ENCODE data around the gene ARG1.
"Not testable (repeated sequence)": the region's sequence is repeated elsewhere in the genome, so short reads cannot be mapped to it uniquely, and the experiment has no call there.

ARG1 gene

DNA sequence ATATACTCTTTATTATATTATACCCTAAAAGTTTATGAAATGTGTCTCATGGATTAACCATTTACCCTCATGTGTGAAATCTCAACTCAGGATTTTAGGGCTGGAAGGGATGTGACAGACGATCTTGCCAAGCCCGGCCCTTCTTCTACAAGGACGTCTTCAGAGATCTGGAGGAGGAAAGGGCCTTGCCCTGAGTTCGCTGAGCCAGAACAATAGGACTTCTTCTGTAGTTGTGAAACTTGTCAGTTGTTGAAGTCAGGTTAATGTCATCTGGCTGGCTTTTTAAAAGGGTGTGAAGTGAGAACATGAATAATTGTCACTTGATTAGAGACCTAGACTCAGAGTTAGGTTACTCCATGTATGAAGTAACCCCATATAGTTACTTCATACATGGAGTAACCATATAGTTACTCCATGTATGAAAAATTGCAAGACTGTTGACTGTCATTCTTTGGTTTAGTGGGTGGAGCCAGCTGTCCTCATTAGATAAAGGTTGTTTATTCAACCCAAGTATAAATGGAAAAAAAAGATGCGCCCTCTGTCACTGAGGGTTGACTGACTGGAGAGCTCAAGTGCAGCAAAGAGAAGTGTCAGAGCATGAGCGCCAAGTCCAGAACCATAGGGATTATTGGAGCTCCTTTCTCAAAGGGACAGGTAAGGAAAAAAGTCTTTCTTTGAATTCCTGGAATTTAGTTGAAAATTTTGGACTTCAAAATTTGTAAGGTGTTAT is at the start of gene ARG1:
Gene ARG1, plus strand, starts transcription at position 541 of the 730 bp plus-strand sequence. Its CDS starts 57 bp downstream, at position 598.
- no peak for DNase-seq (ENCODE audit: low read depth)

- DNase-seq (ENCODE audit: low read depth), result no peak
These were observed 48.9 kb upstream of the ARG1 start for GRCh38 chr6:131523988-131524673.

DNA sequence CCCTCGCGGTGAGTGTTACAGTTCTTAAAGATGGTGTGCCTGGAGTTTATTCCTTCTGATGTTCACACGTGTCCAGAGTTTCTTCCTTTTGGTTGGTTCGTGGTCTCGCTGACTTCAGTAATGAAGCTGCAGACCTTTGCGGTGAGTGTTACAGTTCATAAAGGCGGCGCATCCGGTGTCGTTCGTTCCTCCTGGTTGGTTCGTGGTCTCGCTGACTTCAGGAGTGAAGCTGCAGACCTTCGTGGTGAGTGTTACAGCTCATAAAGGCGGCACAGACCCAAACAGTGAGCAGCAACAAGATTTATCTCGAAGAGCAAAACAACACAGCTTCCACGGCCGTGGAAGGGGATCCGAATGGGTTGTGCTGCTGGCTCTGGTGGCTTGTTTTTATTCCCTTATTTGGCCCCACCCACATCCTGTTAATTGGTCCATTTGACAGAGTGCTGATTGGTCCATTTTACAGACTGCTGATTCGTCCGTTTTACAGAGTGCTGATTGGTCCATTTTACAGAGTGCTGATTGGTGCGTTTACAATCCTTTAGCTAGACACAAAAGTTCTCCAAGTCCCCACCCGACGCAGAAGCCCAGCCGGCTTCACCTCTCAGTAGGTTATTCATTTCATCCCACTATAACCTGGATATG is 48.2 kb upstream of the ARG1 start:
- no peak for DNase-seq (ENCODE audit: low read depth)

GRCh38 chr6:131530936-131531335 is 42.1 kb upstream of the ARG1 start:
- DNase-seq (ENCODE audit: low read depth), result not testable (repeated sequence)

DNA sequence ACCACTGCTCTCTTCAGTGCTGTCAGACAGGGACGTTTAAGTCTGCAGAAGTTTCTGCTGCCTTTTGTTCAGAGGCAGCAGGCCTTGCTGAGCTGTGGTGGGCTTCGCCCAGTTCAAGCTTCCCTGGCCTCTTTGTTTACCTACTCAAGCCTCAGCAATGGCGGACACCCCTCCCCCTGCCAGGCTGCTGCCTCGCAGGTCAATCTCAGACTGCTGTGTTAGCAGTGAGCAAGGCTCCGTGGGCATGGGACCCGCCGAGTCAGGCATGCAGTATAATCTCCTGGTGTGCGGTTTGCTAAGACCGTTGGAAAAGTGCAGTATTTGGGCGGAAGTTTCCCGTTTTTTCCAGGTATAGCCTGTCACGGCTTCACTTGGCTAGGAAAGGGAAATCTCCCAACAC is 41.3 kb upstream of the ARG1 start:
- not testable (repeated sequence) for DNase-seq (ENCODE audit: low read depth)

DNA sequence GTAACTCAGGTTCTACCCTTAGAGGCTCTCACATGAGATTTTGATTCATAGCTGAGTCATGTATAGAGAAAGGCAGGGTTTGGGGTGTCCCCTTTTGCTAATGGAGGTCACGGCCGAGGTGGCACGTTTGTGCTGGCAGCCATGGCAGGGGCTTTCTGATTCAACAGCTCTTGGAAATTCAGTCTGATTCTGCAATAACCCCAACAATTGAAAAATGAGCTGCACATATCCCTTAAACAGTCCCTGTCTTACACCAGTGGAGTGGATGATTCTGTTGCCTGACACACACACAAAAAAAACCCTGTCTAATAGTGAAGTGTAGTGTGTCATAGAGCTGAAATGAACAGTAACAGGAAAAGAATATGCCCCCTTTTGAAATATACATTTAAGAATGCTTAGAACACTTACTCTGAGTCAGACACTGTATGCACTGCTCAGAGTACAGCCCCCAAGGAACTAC is 40.4 kb upstream of the ARG1 start:
- no peak for DNase-seq (ENCODE audit: low read depth)

GRCh38 chr6:131538615-131539014 is 34.4 kb upstream of the ARG1 start:
- DNase-seq (ENCODE audit: low read depth), result not testable (repeated sequence)

DNA sequence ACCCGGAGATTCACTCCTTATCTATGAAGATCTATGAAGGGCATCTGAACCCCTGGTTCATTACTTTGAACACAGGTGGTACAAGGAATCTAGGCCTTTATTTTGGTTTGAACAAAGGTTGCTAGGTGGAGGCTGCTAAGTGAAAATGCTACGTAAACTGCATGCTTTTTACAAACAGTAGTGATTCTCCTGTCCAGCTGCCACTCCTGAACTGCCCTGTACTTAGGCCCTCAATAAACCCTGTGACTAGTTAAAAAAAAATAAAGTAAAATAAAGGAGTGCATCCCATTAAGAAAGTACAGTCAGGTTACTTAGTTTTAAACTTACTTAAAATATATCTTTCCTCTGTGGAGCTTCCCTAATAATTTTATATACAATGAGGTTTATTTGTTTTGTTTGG is 27.7 kb upstream of the ARG1 start:
- no peak for DNase-seq (ENCODE audit: low read depth)

- DNase-seq (ENCODE audit: low read depth), result no peak
These were observed 25.5 kb upstream of the ARG1 start for GRCh38 chr6:131547488-131547887.

GRCh38 chr6:131548441-131548840 is 24.6 kb upstream of the ARG1 start:
- no peak for DNase-seq (ENCODE audit: low read depth)

DNA sequence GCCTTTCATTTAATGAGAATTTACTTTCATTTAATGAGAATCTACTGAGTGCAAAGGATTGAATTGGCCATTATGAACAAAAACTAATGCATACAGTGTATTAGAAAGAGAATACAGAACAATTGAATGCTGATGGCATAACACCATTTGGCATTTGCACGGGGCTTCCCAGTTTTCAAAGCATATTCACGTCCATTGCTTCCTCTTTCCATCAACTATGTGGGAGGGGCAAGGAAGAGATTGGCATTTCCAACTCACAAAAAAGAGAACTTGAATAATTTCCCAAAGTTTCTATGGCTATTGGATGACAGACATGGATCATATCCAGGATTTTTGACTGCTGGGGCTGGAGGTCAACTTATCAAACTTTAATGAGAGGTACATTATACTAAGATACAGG is 23.2 kb upstream of the ARG1 start:
- no peak for DNase-seq (ENCODE audit: low read depth)

DNA sequence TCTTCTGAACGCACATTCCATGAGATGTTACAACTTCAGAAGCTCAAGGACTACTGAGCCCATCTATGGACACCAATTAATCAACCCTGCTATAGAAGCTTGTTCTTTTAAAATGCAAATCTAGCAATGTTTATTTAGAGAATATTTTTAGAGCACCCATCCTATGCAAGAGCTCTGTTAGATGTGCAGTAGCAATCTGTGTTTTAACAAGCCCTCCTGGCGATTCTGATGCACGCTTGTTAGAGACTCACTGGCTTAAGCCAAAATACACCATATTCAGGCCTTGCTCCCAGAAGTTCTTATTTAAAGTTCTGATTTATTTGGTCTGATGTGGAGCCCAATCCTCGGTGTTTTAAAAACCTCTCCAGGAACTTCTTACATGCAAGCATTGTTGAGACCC is 21.1 kb upstream of the ARG1 start:
- no peak for DNase-seq (ENCODE audit: low read depth)

- no peak for DNase-seq (ENCODE audit: low read depth)
These were observed 20.5 kb upstream of the ARG1 start for GRCh38 chr6:131552572-131552971.

DNA sequence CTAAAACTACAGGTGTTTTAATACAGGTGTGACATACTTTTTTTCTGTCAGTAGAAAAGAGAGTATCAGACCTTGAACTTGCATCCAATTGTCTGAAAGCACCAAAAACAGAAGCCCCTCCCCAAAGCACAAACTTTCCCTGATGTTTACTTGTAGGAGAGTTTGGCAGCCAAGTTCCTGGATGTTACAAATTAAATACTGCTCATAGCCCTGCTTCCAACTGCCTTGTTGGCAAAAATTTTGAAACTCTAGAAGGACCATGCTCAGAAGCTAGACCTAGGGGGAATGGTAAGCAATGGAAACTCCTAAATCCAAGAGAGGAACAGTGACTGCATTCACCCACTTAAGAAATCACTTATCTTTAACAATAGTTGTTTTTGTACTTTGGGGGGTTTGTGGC is 17.0 kb upstream of the ARG1 start:
- DNase-seq (ENCODE audit: low read depth), result no peak

DNA sequence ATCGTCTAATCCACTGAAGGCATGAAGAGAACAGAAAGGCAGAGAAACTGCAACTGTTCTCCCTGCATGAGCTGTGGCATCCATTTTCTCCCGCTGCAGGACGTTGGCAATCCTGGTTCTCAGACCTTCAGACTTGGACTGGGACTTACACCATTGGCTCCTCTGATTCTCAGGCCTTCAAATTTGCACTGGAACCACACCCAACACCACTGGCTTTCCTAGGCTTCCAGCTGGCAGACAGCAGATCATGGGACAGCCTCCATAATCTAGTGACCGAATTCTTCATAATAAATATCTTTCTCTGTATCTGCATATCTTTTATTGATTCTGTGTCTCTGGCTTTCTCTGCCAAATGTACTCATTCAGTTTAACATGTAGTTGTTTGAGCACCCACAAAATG is 14.1 kb upstream of the ARG1 start:
- no peak for DNase-seq (ENCODE audit: low read depth)

DNA sequence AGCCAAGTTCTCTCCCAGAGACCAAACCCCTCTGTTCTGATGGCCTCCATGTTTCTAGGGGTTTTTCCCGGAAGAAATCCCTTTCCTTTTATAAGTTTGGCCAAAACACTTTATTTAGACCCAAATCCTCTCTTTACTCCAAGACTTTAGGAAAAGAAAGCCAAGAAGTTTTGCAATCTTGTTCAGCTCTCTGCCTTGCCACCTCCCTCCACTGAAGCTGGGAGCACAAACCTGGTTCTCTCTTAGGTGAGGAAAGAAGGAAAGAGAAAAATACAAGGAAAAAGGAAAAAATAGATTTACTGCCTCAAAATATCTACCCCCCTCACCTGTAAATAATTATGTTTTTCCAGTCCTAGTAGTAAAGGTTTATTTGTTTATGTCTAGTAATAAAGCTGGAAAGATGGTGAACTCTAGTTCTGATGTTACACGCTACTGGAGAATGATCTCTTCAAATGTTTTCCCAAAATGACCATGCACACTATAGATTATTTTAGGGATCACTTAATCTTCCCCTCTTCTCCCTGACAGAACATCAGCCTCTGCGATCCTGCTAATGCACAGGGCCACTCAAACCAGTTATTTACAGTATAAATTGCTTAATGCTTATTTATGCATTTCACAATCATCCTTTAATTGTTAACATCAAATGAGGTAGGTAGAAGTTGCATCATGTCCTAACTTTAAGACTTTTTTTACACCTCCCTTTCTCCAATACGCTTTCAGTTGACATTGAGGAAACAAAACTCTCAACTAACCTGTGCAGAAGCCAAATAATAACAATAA is 10.9 kb upstream of the ARG1 start:
- no peak for DNase-seq (ENCODE audit: low read depth)

- DNase-seq (ENCODE audit: low read depth), result no peak
These were observed 8.0 kb upstream of the ARG1 start for GRCh38 chr6:131565056-131565455.

- DNase-seq (ENCODE audit: low read depth), result no peak
These were observed 4.3 kb upstream of the ARG1 start for GRCh38 chr6:131568726-131569125.

- DNase-seq (ENCODE audit: low read depth), result no peak
These were observed 1.1 kb downstream of the ARG1 start for GRCh38 chr6:131574133-131574532.

DNA sequence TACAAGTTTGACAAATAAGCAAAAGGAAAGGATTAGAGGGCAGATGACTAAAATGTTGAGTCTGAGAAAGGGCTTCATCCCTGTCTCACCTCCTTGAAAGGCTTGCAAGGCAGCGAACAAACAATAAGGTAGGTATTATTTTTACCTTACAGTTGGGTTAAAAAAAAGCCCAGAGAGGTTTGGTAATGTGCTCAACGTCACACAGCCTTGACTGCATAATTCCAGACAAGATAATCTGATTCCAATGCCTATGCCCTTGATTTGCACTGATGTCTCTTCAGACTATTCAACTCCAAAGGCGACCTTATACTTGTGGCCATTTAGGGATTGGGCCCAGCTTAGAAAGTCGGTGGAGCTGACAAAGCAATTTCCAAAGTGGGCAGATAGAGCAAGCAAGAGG is 1.7 kb downstream of the ARG1 start:
- DNase-seq (ENCODE audit: low read depth), result no peak

- DNase-seq (ENCODE audit: low read depth), result no peak
These were observed 2.9 kb downstream of the ARG1 start for GRCh38 chr6:131575834-131576478.

DNA sequence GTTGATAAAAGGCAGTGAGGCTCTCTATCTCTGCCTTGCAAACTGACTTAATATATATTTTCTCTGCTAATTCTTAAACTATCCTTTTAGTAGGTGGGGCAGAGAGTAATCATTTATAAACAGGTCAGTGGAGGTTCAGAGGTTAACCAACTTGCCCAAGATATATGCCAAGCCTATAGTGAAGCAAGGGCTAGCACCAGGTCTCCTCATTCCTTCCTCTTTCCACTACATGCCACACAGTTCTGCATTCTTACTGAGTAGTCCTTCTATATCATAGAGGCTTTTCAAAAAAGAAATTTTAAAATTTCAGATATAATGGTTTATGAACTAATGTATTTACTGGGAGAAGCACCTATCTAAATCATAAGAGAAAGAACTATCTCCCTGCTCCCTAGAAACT is 8.5 kb downstream of the ARG1 start:
- no peak for DNase-seq (ENCODE audit: low read depth)

Measured in stimulated activated CD8-positive, alpha-beta memory T cell treated with anti-CD3 and anti-CD28 coated beads, Interleukin-4, amount 100 ng/mL, for 24 hours (primary cell).